ENCODE data around the gene NMU.

DNA sequence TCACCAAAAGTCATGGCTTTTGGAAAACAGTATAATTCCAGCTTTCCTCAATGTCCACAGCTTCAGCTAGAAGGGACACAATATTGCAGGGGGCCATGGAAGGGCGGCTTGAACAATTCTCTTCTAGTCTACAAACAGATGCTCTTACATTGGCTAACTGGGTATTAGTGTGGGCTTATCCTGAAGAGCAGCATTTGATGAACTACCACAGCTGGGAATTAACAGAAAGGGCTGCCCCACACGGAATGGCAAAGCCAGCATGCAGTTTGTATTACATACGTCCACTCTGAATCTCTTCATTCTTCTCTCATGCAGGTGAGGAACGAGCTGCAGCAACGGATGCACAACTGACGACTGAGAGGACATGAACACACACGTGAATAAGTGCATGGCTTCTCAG, 31.1 kb downstream of the NMU start:
- TF ChIP-seq, protein P1, sequence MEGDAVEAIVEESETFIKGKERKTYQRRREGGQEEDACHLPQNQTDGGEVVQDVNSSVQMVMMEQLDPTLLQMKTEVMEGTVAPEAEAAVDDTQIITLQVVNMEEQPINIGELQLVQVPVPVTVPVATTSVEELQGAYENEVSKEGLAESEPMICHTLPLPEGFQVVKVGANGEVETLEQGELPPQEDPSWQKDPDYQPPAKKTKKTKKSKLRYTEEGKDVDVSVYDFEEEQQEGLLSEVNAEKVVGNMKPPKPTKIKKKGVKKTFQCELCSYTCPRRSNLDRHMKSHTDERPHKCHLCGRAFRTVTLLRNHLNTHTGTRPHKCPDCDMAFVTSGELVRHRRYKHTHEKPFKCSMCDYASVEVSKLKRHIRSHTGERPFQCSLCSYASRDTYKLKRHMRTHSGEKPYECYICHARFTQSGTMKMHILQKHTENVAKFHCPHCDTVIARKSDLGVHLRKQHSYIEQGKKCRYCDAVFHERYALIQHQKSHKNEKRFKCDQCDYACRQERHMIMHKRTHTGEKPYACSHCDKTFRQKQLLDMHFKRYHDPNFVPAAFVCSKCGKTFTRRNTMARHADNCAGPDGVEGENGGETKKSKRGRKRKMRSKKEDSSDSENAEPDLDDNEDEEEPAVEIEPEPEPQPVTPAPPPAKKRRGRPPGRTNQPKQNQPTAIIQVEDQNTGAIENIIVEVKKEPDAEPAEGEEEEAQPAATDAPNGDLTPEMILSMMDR (IDR thresholded peaks at IDR 0.05; ENCODE audit: low read length) = no peak
- no peak for TF ChIP-seq EZH2 (IDR thresholded peaks at IDR 0.05; ENCODE audit: borderline replicate concordance, low read length)

Data from OCI-LY1 (cell line).